Esophagus squamous epithelium (tissue), 5 donors: ENCODE measurements around the gene PRRG1. TPM values are rescaled to one million over a fixed set of nuclear protein-coding genes. Genes with fewer than 3 reads are reported as not detected.

Experiments
- DNase-seq: peaks from one replicate; lab custom pipeline; 2025; lab: John Stamatoyannopoulos, UW
- H3K27ac ChIP-seq, 4 donors: fragments of 200-600 bp; sonication (generic); one replicate each; pipeline ENCODE4 v1.5.1; 2016 to 2019; ENCODE audit warnings: mild to moderate bottlenecking in 1 of 4
- H3K27me3 ChIP-seq, 4 donors: fragments of 200-600 bp; sonication (generic); 1 replicate in 3 of 4; 2 replicates in 1 of 4; pipeline versions ENCODE4 v1.5.1 to v1.6.0; 2017 to 2021; ENCODE audit warnings: antibody characterized with exemption in 1 of 4
- H3K36me3 ChIP-seq, 3 donors: fragments of 200-600 bp; sonication (generic); one replicate each; pipeline ENCODE4 v1.5.1; 2016 to 2019
- H3K4me1 ChIP-seq, 3 donors: fragments of 200-600 bp; sonication (generic); one replicate each; pipeline ENCODE4 v1.5.1; 2017 to 2019
- H3K4me3 ChIP-seq, 4 donors: fragments of 200-600 bp; sonication (generic); 1 replicate in 3 of 4; 2 replicates in 1 of 4; pipeline ENCODE4 v1.5.1; 2016 to 2019; ENCODE audit warnings: mild to moderate bottlenecking in 2 of 4, moderate library complexity in 1 of 4
- H3K9me3 ChIP-seq, 3 donors: fragments of 200-600 bp; sonication (generic); one replicate each; pipeline ENCODE4 v1.5.1; 2016 to 2019
- POLR2A ChIP-seq, 4 donors: fragments of 450-650 bp; IDR thresholded peaks; one replicate each; pipeline ENCODE4 v1.6.1; 2017; ENCODE audit warnings: antibody characterized with exemption in 4 of 4, mild to moderate bottlenecking in 4 of 4, moderate library complexity in 3 of 4
- WGBS, 2 donors: methylation state at CpG; one replicate each; pipeline ENCODE4 v1.1.5; 2018; 5-methylcytosine and 5-hydroxymethylcytosine counted together
- intact Hi-C: fragments of 100-400 bp; cut with DNase I; formaldehyde crosslinking; loops from one replicate; pipeline ENCODE4 v1.15.0; 2022
- total RNA-seq, 4 donors: library from RNA; depleted of rRNA; stranded (reverse); fragments of >200 nt; gene quantifications; one replicate each; pipeline ENCODE4 v1.1.0, GENCODE V29; 2016
- TF ChIP-seq, protein P1 (sequence below), 6 experiments: fragments of 450-650 bp in 4 of 6; fragments of 200-600 bp in 2 of 6; sonication (generic) in 2 of 6; IDR thresholded peaks; one replicate each; pipeline ENCODE4 v1.5.1; 2016 to 2019; ENCODE audit warnings: antibody characterized with exemption in 6 of 6, mild to moderate bottlenecking in 4 of 6, moderate library complexity in 4 of 6
- donor health status: DM: yes; HTN: yes; CAD: no.

PRRG1 gene
- total RNA-seq, 4 donors from 2014 or later: 4.4 to 11.9 (median 7.0) TPM

DNA sequence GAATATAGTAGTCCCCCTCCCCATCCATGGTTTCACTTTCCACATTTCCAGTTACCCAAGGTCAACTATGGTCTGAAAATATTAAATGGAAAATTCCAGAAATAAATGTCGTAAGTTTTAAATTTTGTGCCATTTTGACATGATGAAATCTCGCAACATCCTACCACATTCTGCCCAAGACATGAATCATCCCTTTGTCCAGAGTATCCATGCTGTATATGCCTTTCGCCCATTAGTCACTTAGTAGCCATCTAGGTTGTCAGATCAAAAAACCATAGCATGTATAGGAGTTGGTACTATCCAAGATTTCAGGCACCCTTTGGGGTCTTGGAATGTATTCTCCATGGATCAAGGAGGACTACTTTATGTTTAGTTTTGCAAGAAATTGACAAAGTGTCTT is 8.3 kb downstream of the PRRG1 start:
- WGBS, 2 donors: 78 to 100% methylated on average over 3 of the region's 3 CpGs
- Histone ChIP-seq H3K36me3 (no peaks in the 10 kb centered on the region), H3K27me3 (no peaks in the 10 kb centered on the region), H3K4me3 (no peak overlapping the region), H3K4me1 (peaks cover 0 to 9% (median 0%) of the 10 kb centered on the region in 3 donors), H3K9me3 (no peaks in the 10 kb centered on the region), H3K27ac (no peak overlapping the region)
- intact Hi-C loops: no loop called here
- no peak for DNase-seq
- TF ChIP-seq, protein P1, sequence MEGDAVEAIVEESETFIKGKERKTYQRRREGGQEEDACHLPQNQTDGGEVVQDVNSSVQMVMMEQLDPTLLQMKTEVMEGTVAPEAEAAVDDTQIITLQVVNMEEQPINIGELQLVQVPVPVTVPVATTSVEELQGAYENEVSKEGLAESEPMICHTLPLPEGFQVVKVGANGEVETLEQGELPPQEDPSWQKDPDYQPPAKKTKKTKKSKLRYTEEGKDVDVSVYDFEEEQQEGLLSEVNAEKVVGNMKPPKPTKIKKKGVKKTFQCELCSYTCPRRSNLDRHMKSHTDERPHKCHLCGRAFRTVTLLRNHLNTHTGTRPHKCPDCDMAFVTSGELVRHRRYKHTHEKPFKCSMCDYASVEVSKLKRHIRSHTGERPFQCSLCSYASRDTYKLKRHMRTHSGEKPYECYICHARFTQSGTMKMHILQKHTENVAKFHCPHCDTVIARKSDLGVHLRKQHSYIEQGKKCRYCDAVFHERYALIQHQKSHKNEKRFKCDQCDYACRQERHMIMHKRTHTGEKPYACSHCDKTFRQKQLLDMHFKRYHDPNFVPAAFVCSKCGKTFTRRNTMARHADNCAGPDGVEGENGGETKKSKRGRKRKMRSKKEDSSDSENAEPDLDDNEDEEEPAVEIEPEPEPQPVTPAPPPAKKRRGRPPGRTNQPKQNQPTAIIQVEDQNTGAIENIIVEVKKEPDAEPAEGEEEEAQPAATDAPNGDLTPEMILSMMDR (IDR thresholded peaks at IDR 0.05): no peak
- TF ChIP-seq POLR2A (IDR thresholded peaks at IDR 0.05): no peak

DNA sequence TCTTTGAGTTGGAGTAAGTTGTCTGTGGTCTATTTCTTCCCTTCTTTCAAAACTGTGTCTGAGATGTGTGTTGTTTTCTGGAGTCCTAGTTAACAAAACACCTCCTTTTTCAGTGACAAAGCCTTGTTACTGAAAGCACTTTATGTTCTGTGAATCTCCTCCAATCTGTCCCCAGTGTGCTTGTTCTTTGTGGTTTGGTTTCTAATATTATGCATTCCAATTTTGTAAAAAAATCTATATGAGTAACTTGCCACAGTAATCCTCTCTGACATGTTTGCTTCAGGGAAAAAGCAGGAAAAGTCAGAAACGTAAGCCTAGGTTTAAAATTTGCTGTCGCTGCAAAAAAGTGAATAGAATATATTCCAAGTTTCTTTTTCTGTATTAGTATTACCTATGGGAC is 12.4 kb downstream of the PRRG1 start:
- no peaks in the 10 kb centered on the region for H3K9me3 ChIP-seq
- H3K36me3 ChIP-seq: no peaks in the 10 kb centered on the region
- no peaks in the 10 kb centered on the region for H3K27me3 ChIP-seq
- 30 to 55% methylated on average over 2 of the region's 2 CpGs for WGBS, 2 donors
- intact Hi-C loops: no loop called here
- peaks cover 0 to 9% (median 0%) of the 10 kb centered on the region in 3 donors for H3K4me1 ChIP-seq
- DNase-seq: no peak
- TF ChIP-seq, protein P1 (IDR thresholded peaks at IDR 0.05): no peak
- no peak for TF ChIP-seq POLR2A (IDR thresholded peaks at IDR 0.05)
- no peak overlapping the region for H3K27ac ChIP-seq
- H3K4me3 ChIP-seq: no peak overlapping the region

DNA sequence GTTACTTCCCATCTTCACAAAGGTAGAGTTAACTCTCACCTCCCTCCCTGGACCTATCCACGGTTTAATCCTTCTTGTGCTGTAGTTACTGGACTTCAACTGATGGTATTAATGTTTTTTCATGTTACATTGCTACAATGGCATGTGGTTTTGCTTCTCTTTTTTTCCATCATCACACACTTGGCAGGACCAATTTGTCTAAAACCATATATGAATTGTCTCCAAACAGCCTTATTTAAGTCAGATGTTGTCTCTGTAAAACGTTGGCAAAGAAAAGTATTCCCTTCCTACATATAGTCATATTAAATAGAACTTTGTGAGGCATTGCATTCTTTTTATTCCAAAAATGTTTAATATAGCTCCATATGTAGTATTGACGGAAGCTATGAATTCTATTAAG is 15.5 kb downstream of the PRRG1 start:
- H3K9me3 ChIP-seq: no peaks in the 10 kb centered on the region
- intact Hi-C loops: no loop called here

DNA sequence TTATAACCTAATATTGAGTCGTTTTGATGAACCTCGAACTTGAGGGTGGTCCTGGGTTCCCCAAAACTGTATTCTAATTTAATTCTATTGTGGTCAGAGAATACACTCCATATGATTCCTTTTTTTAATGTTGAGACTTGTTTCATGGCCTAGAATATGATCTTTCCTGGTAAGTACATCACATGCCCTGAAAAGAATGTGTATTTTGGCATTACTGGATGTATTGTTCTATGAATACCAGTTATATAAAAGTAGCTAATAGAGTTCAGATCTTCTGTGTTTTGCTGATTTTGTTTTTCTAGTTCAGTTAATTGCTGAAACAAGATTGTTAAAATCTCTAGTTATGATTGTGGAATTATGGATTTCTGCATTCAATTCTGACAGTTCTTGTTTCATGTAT is 18.8 kb downstream of the PRRG1 start:
- 52 to 84% methylated on average over 2 of the region's 2 CpGs for WGBS, 2 donors
- no peak for DNase-seq
- Histone ChIP-seq H3K4me3 (no peak overlapping the region), H3K36me3 (no peaks in the 10 kb centered on the region), H3K27me3 (no peaks in the 10 kb centered on the region), H3K4me1 (no peaks in the 10 kb centered on the region), H3K9me3 (no peaks in the 10 kb centered on the region), H3K27ac (no peak overlapping the region)
- intact Hi-C loops: no loop called here
- no peak for TF ChIP-seq POLR2A (IDR thresholded peaks at IDR 0.05)
- TF ChIP-seq, protein P1 (IDR thresholded peaks at IDR 0.05): no peak

More for the DNA sequence above, 15.5 kb downstream of the PRRG1 start:
- DNase-seq: no peak
- Histone ChIP-seq H3K4me1 (peaks cover 0 to 9% (median 0%) of the 10 kb centered on the region in 3 donors), H3K36me3 (no peaks in the 10 kb centered on the region), H3K27me3 (no peaks in the 10 kb centered on the region), H3K27ac (no peak overlapping the region), H3K4me3 (no peak overlapping the region)
- WGBS, 2 donors: 71 to 72% methylated on average over 3 of the region's 3 CpGs
- TF ChIP-seq POLR2A (IDR thresholded peaks at IDR 0.05): no peak
- TF ChIP-seq, protein P1 (IDR thresholded peaks at IDR 0.05): no peak

DNA sequence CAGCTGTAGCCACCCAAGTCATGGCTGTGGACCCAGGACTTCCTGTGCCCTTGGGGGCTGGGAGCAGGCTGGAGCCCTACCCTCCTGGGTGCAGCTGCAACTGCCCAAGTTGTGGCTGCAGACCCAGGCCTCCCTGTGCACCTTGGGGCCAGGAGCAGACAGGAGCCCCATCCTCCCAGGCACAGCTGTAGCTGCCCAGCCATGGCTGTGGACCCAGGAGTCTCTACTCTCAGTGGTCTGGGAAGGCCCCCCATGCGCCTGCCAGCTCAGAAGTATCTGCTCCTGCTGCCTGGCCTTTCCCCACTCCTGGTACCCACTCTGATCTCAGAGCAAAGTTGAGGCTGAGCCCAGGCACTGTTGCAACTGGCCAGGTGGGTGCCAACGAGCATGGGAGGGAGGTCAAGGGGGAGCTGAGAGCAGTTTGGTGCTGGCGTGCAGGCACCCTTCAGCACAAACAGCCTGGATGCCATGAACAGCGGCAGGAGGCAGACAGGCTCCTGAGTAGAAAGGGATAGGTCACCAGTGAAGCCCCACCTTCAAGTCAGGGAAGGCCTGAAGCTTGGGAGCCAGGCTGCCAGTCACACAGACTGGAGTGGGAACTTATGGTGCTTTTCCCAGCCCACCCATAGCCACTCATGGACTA is 21.5 kb downstream of the PRRG1 start:
- intact Hi-C loops: no loop called here
- Histone ChIP-seq H3K36me3 (no peaks in the 10 kb centered on the region), H3K4me3 (no peak overlapping the region), H3K27ac (no peak overlapping the region), H3K27me3 (no peaks in the 10 kb centered on the region), H3K4me1 (no peaks in the 10 kb centered on the region), H3K9me3 (no peaks in the 10 kb centered on the region)
- no peak for DNase-seq
- 86% methylated on average over 1 of the region's 4 CpGs; no CpG with 5 or more reads in 1 of the 2 donors for WGBS, 2 donors
- no peak for TF ChIP-seq POLR2A (IDR thresholded peaks at IDR 0.05)
- TF ChIP-seq, protein P1 (IDR thresholded peaks at IDR 0.05): no peak
